B cell (primary cell): ENCODE measurements around the gene PNN.

ENCODE experiments used
- CTCF ChIP-seq: fragments of 200-600 bp; IDR thresholded peaks from one replicate; pipeline ENCODE4 v1.8.0; 2022; ENCODE audit warnings: antibody characterized with exemption, mild to moderate bottlenecking
- EZH2 ChIP-seq: IDR thresholded peaks from 2 replicates; pipeline ENCODE4 v1.6.1; 2012; ENCODE audit warnings: borderline replicate concordance, low read depth, mild to moderate bottlenecking, moderate library complexity, low read length; ENCODE audit not compliant: insufficient read depth, poor library complexity, severe bottlenecking

- TF ChIP-seq CTCF (no peak), EZH2 (no peak)
Observed at GRCh38 chr14:39181026-39181692, 6.1 kb downstream of the PNN start.
